ENCODE data around the gene CCNB2.

Gene CCNB2

DNA sequence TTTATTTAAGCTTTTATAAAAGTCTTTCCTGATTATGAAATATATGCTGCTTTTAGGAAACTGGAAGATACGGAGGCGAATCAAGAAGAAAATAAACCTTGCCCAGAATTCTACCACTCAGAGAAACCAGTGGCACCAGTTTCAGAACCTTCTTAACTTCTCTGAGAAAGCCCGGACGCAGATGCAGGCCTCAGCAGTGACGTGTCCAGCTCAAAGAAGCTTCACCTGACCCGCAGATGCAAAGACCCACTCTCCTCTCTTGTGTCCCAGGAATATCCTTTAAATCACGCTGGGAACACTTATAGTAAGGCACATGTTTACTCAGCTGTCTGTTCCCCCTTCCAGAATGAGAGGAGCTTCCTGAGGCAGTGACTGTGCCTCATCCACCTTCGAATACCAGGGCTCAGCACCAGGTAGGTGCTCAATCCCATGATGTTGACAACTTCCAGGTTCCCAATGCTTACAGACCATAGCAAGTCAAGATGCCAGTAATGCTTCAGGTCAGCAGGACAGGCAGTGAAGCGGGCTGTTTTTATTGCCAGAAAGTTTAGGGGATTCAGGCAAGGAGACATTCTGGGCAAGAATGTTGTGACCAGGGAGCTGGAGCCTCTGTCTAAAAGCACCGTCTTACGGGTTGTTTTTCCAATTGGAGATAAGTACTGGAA lies 61.8 kb downstream of the CCNB2 start:
- Histone ChIP-seq H3K9me3 (ENCODE audit: control insufficient read depth, insufficient read depth, low read length) (no peaks in the 10 kb centered on the region), H3K4me3 (ENCODE audit: low read depth, low read length) (no peak overlapping the region), H3K27ac (ENCODE audit: low read depth, low read length) (no peak overlapping the region), H3K36me3 (ENCODE audit: control insufficient read depth, insufficient read depth, low read length) (peaks cover 80% of the 10 kb centered on the region), H3K9ac (ENCODE audit: low read depth, low read length) (no peak overlapping the region), H3K4me1 (ENCODE audit: control insufficient read depth, insufficient read depth, low read length) (no peaks in the 10 kb centered on the region), H3K27me3 (ENCODE audit: control insufficient read depth, insufficient read depth, low read length) (no peaks in the 10 kb centered on the region)

DNA sequence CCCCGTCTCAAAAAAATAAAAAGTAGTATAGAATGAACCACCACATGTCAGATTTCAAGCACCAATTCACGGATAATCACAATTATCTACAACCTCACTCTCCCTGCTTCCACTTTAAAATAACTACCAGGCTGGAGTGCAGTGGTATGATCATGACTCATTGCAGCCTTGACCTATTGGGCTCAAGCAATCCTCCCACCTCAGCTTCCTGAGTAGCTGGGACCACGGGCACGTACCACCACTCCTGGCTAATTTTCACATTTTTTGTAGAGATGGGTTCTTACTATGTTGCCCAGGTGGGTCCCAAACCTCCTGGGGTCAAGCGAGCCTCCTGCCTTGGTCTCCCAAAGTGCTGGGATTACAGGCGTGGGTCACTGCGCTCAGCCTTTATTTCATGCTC lies 63.6 kb downstream of the CCNB2 start:
- H3K36me3 ChIP-seq (ENCODE audit: control insufficient read depth, insufficient read depth, low read length) = peaks cover 79% of the 10 kb centered on the region

DNA sequence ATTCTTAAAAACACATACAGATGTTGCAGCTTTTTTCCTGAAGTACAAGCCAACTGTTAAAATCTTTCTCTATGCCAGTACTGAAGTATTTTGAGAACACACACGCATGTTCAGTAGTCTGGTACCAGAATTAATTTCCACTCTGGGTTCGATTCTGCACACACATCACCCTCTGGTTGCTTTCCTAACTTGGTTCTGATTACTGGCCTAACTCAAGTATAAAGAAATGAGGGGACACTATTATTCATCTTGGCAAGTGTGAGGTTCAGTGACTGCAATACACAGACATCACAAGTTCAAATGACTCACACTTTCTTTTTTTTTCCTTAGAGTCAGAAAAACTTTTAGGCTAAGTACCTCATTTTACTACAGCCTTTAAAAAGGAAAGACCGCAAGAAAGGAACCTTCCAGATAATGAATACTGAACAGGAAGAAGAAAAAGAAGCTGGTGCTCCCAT lies 64.3 kb downstream of the CCNB2 start:
- Histone ChIP-seq H3K9me3 (ENCODE audit: control insufficient read depth, insufficient read depth, low read length) (no peaks in the 10 kb centered on the region), H3K27me3 (ENCODE audit: control insufficient read depth, insufficient read depth, low read length) (no peaks in the 10 kb centered on the region), H3K36me3 (ENCODE audit: control insufficient read depth, insufficient read depth, low read length) (peaks cover 80% of the 10 kb centered on the region), H3K4me3 (ENCODE audit: low read depth, low read length) (no peak overlapping the region), H3K4me1 (ENCODE audit: control insufficient read depth, insufficient read depth, low read length) (no peaks in the 10 kb centered on the region), H3K9ac (ENCODE audit: low read depth, low read length) (no peak overlapping the region), H3K27ac (ENCODE audit: low read depth, low read length) (no peak overlapping the region)

More for the DNA sequence above, 63.6 kb downstream of the CCNB2 start:
- Histone ChIP-seq H3K27me3 (ENCODE audit: control insufficient read depth, insufficient read depth, low read length) (no peaks in the 10 kb centered on the region), H3K4me1 (ENCODE audit: control insufficient read depth, insufficient read depth, low read length) (no peaks in the 10 kb centered on the region), H3K27ac (ENCODE audit: low read depth, low read length) (no peak overlapping the region), H3K9ac (ENCODE audit: low read depth, low read length) (no peak overlapping the region), H3K4me3 (ENCODE audit: low read depth, low read length) (no peak overlapping the region), H3K9me3 (ENCODE audit: control insufficient read depth, insufficient read depth, low read length) (no peaks in the 10 kb centered on the region)

DNA sequence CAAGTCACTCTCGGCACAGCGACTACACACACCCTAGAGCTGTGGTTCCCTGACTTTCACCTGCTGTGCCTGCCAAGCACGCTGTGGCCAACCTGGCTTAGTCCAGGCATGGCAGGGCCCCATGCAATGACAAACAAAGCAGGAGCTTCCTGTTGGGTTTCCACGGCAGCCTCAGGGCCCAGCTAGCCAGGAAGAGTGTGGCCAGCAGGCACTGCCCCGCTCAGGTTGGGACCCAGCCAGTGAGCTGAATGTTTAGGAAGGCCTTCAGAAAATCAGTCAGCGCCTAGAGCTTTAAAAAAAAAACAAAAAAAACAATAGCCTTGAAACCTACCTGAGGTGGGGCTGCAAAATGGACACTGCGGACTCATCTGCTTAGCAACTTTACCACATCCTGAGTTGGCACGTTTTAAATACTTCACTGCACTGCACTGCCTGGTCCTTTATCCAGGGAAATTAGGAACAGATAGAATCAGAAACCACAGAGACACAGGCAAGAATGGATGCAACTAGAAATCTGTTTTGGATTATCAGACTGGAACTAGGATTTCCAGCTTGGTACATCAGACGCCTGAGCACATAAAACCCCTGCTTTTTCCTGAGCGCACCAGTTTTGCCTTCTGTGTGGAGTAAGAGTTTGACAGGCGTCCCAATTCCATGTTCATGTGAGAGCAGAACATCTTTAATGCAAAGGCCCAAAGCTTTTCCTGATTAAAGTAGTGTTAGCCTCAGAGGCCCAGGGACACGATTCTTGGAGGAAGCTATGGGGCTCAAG lies 65.5 kb downstream of the CCNB2 start:
- H3K9me3 ChIP-seq (ENCODE audit: control insufficient read depth, insufficient read depth, low read length) = no peaks in the 10 kb centered on the region
- no peak overlapping the region for H3K9ac ChIP-seq (ENCODE audit: low read depth, low read length)
- peaks cover 6% of the 10 kb centered on the region for H3K4me1 ChIP-seq (ENCODE audit: control insufficient read depth, insufficient read depth, low read length)
- peaks cover 76% of the 10 kb centered on the region for H3K36me3 ChIP-seq (ENCODE audit: control insufficient read depth, insufficient read depth, low read length)
- no peak overlapping the region for H3K27ac ChIP-seq (ENCODE audit: low read depth, low read length)
- no peak overlapping the region for H3K4me3 ChIP-seq (ENCODE audit: low read depth, low read length)
- H3K27me3 ChIP-seq (ENCODE audit: control insufficient read depth, insufficient read depth, low read length) = no peaks in the 10 kb centered on the region

DNA sequence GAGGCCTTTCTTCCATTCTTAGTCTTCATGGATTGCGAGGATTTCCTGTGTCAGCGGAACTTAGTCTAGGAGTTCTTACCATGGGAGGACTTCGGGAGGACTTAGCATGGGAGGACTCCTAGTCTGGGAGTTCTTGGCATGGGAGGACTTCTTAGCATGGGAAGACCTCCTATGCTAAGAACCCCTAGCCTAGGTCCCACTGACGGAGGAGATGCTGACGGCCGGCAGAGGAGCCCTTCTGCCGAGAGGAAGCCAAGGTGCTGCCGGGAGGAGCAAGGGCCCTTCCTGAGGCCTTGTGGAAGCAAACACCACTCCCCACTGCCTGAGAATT lies 66.1 kb downstream of the CCNB2 start:
- Histone ChIP-seq H3K27ac (ENCODE audit: low read depth, low read length) (no peak overlapping the region), H3K36me3 (ENCODE audit: control insufficient read depth, insufficient read depth, low read length) (peaks cover 75% of the 10 kb centered on the region), H3K4me3 (ENCODE audit: low read depth, low read length) (no peak overlapping the region), H3K9me3 (ENCODE audit: control insufficient read depth, insufficient read depth, low read length) (no peaks in the 10 kb centered on the region), H3K27me3 (ENCODE audit: control insufficient read depth, insufficient read depth, low read length) (no peaks in the 10 kb centered on the region), H3K9ac (ENCODE audit: low read depth, low read length) (no peak overlapping the region), H3K4me1 (ENCODE audit: control insufficient read depth, insufficient read depth, low read length) (peaks cover 9% of the 10 kb centered on the region)

DNA sequence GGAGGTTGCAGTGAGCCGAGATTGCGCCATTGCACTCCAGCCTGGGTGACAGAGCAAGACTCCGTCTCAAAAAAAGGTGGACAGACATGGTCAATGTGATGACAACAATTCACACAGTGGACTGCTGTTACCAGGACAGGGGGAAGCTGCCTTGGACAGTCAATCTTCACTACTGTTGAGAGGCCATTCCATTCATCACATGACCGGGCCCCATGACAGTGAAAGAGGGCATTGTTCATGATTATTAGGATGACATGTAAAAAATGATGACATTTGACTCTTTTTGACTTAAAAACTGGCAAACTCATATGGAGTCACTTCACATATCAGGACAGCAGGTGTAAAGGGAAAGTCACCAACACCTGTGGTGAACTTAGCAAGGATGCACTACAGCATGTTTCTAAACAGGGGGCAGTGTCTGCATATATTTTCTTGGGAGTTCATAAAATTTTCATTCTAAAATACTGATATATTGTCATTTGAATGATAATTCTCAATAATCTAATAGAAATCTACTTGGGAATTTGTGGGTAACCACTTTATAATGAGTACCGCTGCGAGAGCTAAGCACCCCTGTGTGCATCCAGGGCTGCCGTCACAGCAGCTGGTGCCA lies 67.4 kb downstream of the CCNB2 start:
- Histone ChIP-seq H3K9ac (ENCODE audit: low read depth, low read length) (no peak overlapping the region), H3K27me3 (ENCODE audit: control insufficient read depth, insufficient read depth, low read length) (no peaks in the 10 kb centered on the region), H3K4me3 (ENCODE audit: low read depth, low read length) (no peak overlapping the region), H3K9me3 (ENCODE audit: control insufficient read depth, insufficient read depth, low read length) (no peaks in the 10 kb centered on the region), H3K4me1 (ENCODE audit: control insufficient read depth, insufficient read depth, low read length) (peaks cover 9% of the 10 kb centered on the region), H3K36me3 (ENCODE audit: control insufficient read depth, insufficient read depth, low read length) (peaks cover 65% of the 10 kb centered on the region), H3K27ac (ENCODE audit: low read depth, low read length) (no peak overlapping the region)

DNA sequence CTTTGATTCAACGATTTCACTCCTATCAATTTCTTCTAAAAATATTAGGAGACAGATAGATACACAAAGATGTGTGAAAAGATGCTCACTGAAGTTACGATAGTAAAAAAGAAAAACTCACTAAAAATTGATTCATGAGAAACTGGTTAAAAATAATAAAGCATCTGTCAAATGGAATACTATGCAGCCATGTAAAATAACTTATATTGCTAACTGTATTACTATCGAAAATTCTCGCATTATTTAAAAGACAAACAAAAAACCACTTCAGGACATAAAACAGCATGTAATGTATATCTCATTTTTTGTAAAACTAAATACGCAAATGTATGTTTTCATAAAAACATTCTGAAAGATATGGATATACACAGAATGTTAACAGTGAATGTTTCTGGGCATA lies 68.2 kb downstream of the CCNB2 start:
- Histone ChIP-seq H3K4me1 (ENCODE audit: control insufficient read depth, insufficient read depth, low read length) (peaks cover 9% of the 10 kb centered on the region), H3K9me3 (ENCODE audit: control insufficient read depth, insufficient read depth, low read length) (no peaks in the 10 kb centered on the region), H3K27me3 (ENCODE audit: control insufficient read depth, insufficient read depth, low read length) (no peaks in the 10 kb centered on the region), H3K36me3 (ENCODE audit: control insufficient read depth, insufficient read depth, low read length) (peaks cover 73% of the 10 kb centered on the region), H3K9ac (ENCODE audit: low read depth, low read length) (no peak overlapping the region), H3K27ac (ENCODE audit: low read depth, low read length) (no peak overlapping the region), H3K4me3 (ENCODE audit: low read depth, low read length) (no peak overlapping the region)

DNA sequence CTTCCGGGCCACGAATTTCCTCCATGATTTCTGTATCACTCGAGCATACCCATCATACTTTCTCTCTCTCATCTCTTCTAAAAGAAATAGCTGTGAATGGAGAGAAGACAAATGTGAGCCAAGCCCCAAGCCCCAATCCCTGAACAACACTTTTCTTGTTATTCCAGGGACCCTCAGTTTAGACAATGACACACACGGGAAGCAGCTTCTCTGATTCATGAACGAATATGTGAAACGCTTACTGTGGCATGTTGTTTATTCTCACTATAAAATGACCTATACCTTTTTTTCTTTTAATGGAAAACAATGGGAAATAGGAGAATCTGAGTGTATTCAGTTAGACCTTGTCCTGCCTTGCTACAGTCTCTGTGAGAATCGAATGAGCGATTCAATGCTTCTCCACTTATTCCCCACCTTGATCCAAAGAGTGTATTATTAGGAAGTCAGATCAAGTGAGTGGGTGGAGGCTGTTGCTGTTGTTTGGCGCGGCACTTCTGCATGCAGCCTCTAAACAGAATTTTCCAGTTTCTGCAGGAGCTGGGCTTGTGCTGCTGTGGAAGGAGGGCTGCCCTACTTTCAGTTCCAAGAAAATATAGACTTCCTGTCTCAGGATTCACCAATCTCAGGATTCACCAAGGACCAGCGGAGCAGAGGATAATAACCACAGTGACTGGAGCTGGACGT lies 69.3 kb downstream of the CCNB2 start:
- peaks cover 74% of the 10 kb centered on the region for H3K36me3 ChIP-seq (ENCODE audit: control insufficient read depth, insufficient read depth, low read length)
- H3K4me3 ChIP-seq (ENCODE audit: low read depth, low read length) = no peak overlapping the region
- peaks cover 9% of the 10 kb centered on the region for H3K4me1 ChIP-seq (ENCODE audit: control insufficient read depth, insufficient read depth, low read length)
- no peaks in the 10 kb centered on the region for H3K9me3 ChIP-seq (ENCODE audit: control insufficient read depth, insufficient read depth, low read length)
- no peak overlapping the region for H3K27ac ChIP-seq (ENCODE audit: low read depth, low read length)
- H3K27me3 ChIP-seq (ENCODE audit: control insufficient read depth, insufficient read depth, low read length) = no peaks in the 10 kb centered on the region
- H3K9ac ChIP-seq (ENCODE audit: low read depth, low read length) = no peak overlapping the region

Measured in HUES48 (cell line).